Measurements from ENCODE around the gene UBAC2.

GRCh38 chr13:99311748-99312492 is 111.3 kb downstream of the UBAC2 start:
- TF ChIP-seq CTCF (IDR thresholded peaks at IDR 0.05) (no peak), POLR2AphosphoS5 (IDR thresholded peaks at IDR 0.05) (no peak), EP300 (IDR thresholded peaks at IDR 0.05) (no peak)

Measured in suprapubic skin (tissue), 4 donors.